ENCODE data around the gene PSMB8. TPM values are rescaled to one million over a fixed set of nuclear protein-coding genes. Genes with fewer than 3 reads are reported as not detected.

PSMB8 gene
- total RNA-seq, 1 donor from 2014 or later, result 45.5 TPM

DNA sequence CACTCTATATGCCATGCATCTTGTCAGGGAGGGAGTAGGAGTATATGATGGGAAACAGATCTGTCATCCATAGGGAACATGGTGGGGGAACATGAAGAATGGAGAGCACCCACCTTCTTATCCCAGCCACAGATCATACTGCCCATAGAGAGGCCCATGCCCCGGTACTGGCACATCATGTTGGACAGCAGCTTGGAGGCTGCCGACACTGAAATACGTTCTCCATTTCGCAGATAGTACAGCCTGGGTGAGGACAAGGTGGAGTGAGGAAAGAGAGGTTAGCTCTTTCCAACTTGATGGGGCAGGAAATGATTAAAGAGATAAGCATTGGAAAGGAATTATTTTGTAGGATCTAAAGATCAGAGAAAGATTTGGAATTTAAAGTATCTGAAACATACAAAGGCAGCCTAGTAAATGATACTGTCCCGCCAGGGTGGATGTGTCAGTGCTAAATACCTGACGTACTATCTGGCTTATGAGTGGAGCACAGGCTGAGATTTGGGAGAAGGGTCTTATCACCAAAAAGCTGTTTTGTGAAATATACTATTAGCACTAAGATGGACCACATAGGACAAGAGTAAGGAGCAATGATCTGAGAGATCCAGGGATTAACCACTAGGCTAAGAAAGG, 1.7 kb downstream of the PSMB8 start:
- Histone ChIP-seq H4K20me1 (ENCODE audit: insufficient read depth, low read length) (peaks cover 2% of the 10 kb centered on the region), H3K9me3 (ENCODE audit: insufficient read depth, low read depth, low read length) (no peaks in the 10 kb centered on the region), H3K79me2 (ENCODE audit: insufficient read depth, low read length) (peaks cover 7% of the 10 kb centered on the region), H3K9ac (ENCODE audit: low read length) (no peak overlapping the region), H3K4me2 (ENCODE audit: low read length) (no peak overlapping the region), H3K27me3 (ENCODE audit: insufficient read depth, low read length) (no peaks in the 10 kb centered on the region), H2AFZ (ENCODE audit: low read depth, low read length) (no peak overlapping the region), H3K27ac (ENCODE audit: low read depth, low read length) (no peak overlapping the region), H3K4me3 (ENCODE audit: insufficient read depth, low read depth, low read length) (no peak overlapping the region), H3K4me1 (ENCODE audit: insufficient read depth, low read length) (peaks cover 11% of the 10 kb centered on the region), H3K36me3 (ENCODE audit: insufficient read depth, low read length) (peaks cover 6% of the 10 kb centered on the region)
- Mint-ChIP-seq H3K9me3 (ENCODE audit: unreplicated experiment) (peaks cover 1% of the 10 kb centered on the region), H3K4me3 (ENCODE audit: unreplicated experiment) (peak overlapping the region; percentile 58), H3K27me3 (ENCODE audit: low read depth, unreplicated experiment) (peaks cover 16% of the 10 kb centered on the region), H3K36me3 (ENCODE audit: low read depth, unreplicated experiment) (peaks cover 23% of the 10 kb centered on the region), H3K27ac (ENCODE audit: unreplicated experiment) (no peak overlapping the region), H3K4me1 (ENCODE audit: low read depth, unreplicated experiment) (peaks cover 14% of the 10 kb centered on the region)
- DNase-seq (ENCODE audit: low read depth) (no peak), FAIRE-seq (no peak)
- TF ChIP-seq EZH2 (IDR thresholded peaks at IDR 0.05; ENCODE audit: insufficient read depth, low read length), result no peak
- TF ChIP-seq, protein P1, sequence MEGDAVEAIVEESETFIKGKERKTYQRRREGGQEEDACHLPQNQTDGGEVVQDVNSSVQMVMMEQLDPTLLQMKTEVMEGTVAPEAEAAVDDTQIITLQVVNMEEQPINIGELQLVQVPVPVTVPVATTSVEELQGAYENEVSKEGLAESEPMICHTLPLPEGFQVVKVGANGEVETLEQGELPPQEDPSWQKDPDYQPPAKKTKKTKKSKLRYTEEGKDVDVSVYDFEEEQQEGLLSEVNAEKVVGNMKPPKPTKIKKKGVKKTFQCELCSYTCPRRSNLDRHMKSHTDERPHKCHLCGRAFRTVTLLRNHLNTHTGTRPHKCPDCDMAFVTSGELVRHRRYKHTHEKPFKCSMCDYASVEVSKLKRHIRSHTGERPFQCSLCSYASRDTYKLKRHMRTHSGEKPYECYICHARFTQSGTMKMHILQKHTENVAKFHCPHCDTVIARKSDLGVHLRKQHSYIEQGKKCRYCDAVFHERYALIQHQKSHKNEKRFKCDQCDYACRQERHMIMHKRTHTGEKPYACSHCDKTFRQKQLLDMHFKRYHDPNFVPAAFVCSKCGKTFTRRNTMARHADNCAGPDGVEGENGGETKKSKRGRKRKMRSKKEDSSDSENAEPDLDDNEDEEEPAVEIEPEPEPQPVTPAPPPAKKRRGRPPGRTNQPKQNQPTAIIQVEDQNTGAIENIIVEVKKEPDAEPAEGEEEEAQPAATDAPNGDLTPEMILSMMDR (IDR thresholded peaks at IDR 0.05; ENCODE audit: insufficient read depth, low read depth, low read length), result no peak

DNA sequence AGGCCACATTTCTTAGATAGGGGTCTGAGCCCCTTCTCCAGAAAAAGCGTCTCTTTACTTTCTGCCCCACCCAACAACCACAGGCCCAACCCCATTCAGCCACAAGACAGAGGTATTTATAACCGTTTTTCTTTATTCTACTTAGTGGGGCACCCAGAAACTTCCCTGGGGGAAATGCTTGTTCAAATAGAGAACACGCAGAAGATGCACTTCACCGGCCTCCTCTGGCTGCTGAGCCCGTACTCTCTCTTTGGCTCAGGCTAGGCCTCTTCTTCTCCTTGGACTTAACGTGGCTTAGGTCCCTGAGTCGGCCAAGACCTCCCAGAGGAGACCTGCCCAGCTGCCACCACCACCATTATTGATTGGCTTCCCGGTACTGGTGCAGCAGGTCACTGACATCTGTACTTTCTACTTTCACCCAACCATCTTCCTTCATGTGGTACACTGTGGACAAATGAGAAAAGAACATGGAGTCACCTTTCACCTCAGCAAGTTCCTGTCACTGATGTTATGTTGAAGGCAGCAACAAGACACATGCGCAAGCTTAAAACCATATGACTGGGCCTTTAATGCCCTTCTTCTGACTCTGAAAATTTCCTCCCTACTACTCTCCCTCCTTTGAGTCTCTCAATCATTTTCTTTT, 3.1 kb downstream of the PSMB8 start:
- Mint-ChIP-seq H3K9me3 (ENCODE audit: unreplicated experiment) (peaks cover 1% of the 10 kb centered on the region), H3K27me3 (ENCODE audit: low read depth, unreplicated experiment) (peaks cover 14% of the 10 kb centered on the region), H3K27ac (ENCODE audit: unreplicated experiment) (no peak overlapping the region), H3K4me3 (ENCODE audit: unreplicated experiment) (no peak overlapping the region), H3K36me3 (ENCODE audit: low read depth, unreplicated experiment) (peaks cover 19% of the 10 kb centered on the region), H3K4me1 (ENCODE audit: low read depth, unreplicated experiment) (peaks cover 19% of the 10 kb centered on the region)
- peaks cover 9% of the 10 kb centered on the region for H3K79me2 ChIP-seq (ENCODE audit: insufficient read depth, low read length)
- H2AFZ ChIP-seq (ENCODE audit: low read depth, low read length), result no peak overlapping the region
- H3K27me3 ChIP-seq (ENCODE audit: insufficient read depth, low read length), result no peaks in the 10 kb centered on the region
- TF ChIP-seq EZH2 (IDR thresholded peaks at IDR 0.05; ENCODE audit: insufficient read depth, low read length), result no peak
- TF ChIP-seq, protein P1 (IDR thresholded peaks at IDR 0.05; ENCODE audit: insufficient read depth, low read depth, low read length), result no peak
- H3K27ac ChIP-seq (ENCODE audit: low read depth, low read length), result no peak overlapping the region
- no peaks in the 10 kb centered on the region for H3K9me3 ChIP-seq (ENCODE audit: insufficient read depth, low read depth, low read length)
- H3K4me3 ChIP-seq (ENCODE audit: insufficient read depth, low read depth, low read length), result no peak overlapping the region
- peaks cover 14% of the 10 kb centered on the region for H3K4me1 ChIP-seq (ENCODE audit: insufficient read depth, low read length)
- no peak for FAIRE-seq
- no peak for DNase-seq (ENCODE audit: low read depth)
- H3K9ac ChIP-seq (ENCODE audit: low read length), result no peak overlapping the region
- no peaks in the 10 kb centered on the region for H3K36me3 ChIP-seq (ENCODE audit: insufficient read depth, low read length)
- peaks cover 8% of the 10 kb centered on the region for H4K20me1 ChIP-seq (ENCODE audit: insufficient read depth, low read length)
- no peak overlapping the region for H3K4me2 ChIP-seq (ENCODE audit: low read length)

DNA sequence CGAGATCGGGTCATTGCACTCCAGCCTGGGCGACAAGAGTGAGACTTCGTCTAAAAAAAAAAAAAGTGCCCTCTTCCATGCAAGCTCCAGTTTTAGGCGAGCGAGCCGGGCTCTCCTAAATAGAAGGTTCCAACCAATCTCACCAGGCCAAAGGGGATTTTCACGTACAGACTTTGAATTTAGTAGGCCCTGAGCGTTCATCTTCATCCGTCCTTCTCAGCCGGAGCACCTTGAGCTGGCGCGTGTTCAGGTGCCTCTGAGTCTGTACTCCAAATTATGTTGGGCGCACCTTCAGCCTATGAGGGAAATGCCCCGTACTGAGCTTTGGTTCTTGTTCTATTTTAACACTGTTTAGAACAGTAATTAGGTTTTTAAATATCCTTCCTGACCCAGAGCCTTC, 4.5 kb downstream of the PSMB8 start:
- Histone ChIP-seq H4K20me1 (ENCODE audit: insufficient read depth, low read length) (peaks cover 8% of the 10 kb centered on the region), H3K27ac (ENCODE audit: low read depth, low read length) (no peak overlapping the region), H2AFZ (ENCODE audit: low read depth, low read length) (no peak overlapping the region), H3K4me1 (ENCODE audit: insufficient read depth, low read length) (peaks cover 10% of the 10 kb centered on the region), H3K9me3 (ENCODE audit: insufficient read depth, low read depth, low read length) (no peaks in the 10 kb centered on the region), H3K4me2 (ENCODE audit: low read length) (no peak overlapping the region), H3K4me3 (ENCODE audit: insufficient read depth, low read depth, low read length) (no peak overlapping the region), H3K27me3 (ENCODE audit: insufficient read depth, low read length) (no peaks in the 10 kb centered on the region), H3K79me2 (ENCODE audit: insufficient read depth, low read length) (peaks cover 9% of the 10 kb centered on the region), H3K36me3 (ENCODE audit: insufficient read depth, low read length) (no peaks in the 10 kb centered on the region), H3K9ac (ENCODE audit: low read length) (no peak overlapping the region)
- Mint-ChIP-seq H3K4me3 (ENCODE audit: unreplicated experiment) (peak overlapping the region; percentile 87), H3K27ac (ENCODE audit: unreplicated experiment) (peak overlapping the region; percentile 77), H3K9me3 (ENCODE audit: unreplicated experiment) (peaks cover 1% of the 10 kb centered on the region), H3K4me1 (ENCODE audit: low read depth, unreplicated experiment) (peaks cover 26% of the 10 kb centered on the region), H3K36me3 (ENCODE audit: low read depth, unreplicated experiment) (peaks cover 22% of the 10 kb centered on the region), H3K27me3 (ENCODE audit: low read depth, unreplicated experiment) (peaks cover 14% of the 10 kb centered on the region)
- FAIRE-seq, result no peak
- DNase-seq (ENCODE audit: low read depth), result no peak
- TF ChIP-seq EZH2 (IDR thresholded peaks at IDR 0.05; ENCODE audit: insufficient read depth, low read length), result no peak
- TF ChIP-seq, protein P1 (IDR thresholded peaks at IDR 0.05; ENCODE audit: insufficient read depth, low read depth, low read length), result no peak
